H1 (cell line): ENCODE data around the gene MUS81. TPM values are rescaled to one million over a fixed set of nuclear protein-coding genes. Genes with fewer than 3 reads are reported as not detected.

Source experiments
- CTCF ChIA-PET: fragments of 300-600 bp; sonication (Branson Sonifier 250); formaldehyde crosslinking; loops from one replicate; lab custom pipeline; 2021; ENCODE audit not compliant: partially characterized antibody; lab: Charles Lee
- POLR2A ChIA-PET: fragments of 300-600 bp; sonication (Branson Sonifier 250); formaldehyde crosslinking; loops from one replicate; lab custom pipeline; 2021; ENCODE audit warnings: inconsistent platforms; ENCODE audit not compliant: partially characterized antibody; lab: Charles Lee
- DNase-seq, 2 experiments: peaks; one replicate each; pipeline versions ENCODE4 v3.0.0 to v3.0.0-alpha.2; 2010 to 2022; ENCODE audit warnings: low spot score in 2 of 2, low read depth in 1 of 2, mixed read lengths in 1 of 2
- FAIRE-seq: peaks from 2 replicates; lab custom pipeline; 2011; peaks lifted over from hg19 to GRCh38; lab: Jason Lieb, UNC
- H2AFZ ChIP-seq: 2 replicates; pipeline ENCODE4 v1.8.1; 2012; ENCODE audit warnings: low read length, inconsistent platforms
- H2AK5ac ChIP-seq: 2 replicates; pipeline ENCODE4 v1.6.1; 2013; ENCODE audit warnings: low read depth, low read length
- H2BK120ac ChIP-seq: replicated peaks from 2 replicates; pipeline ENCODE3; 2013; ENCODE audit warnings: low read depth, low read length, inconsistent platforms
- H2BK12ac ChIP-seq: 2 replicates; pipeline ENCODE4 v1.6.1; 2013; ENCODE audit warnings: low read depth, low read length
- H2BK15ac ChIP-seq: 2 replicates; pipeline ENCODE4 v1.6.1; 2013; ENCODE audit warnings: low read length
- H2BK20ac ChIP-seq: 2 replicates; pipeline ENCODE4 v1.6.1; 2013; ENCODE audit warnings: low read length
- H2BK5ac ChIP-seq: 2 replicates; pipeline ENCODE4 v1.6.1; 2013; ENCODE audit warnings: low read depth, low read length
- H3K14ac ChIP-seq: 2 replicates; pipeline ENCODE4 v1.6.1; 2013; ENCODE audit warnings: inconsistent platforms; ENCODE audit not compliant: insufficient read length
- H3K18ac ChIP-seq: 2 replicates; pipeline ENCODE4 v1.6.1; 2013; ENCODE audit warnings: low read length; ENCODE audit errors: extremely low read depth
- H3K23ac ChIP-seq: 2 replicates; pipeline ENCODE4 v1.6.1; 2013; ENCODE audit warnings: inconsistent platforms; ENCODE audit not compliant: insufficient read length
- H3K23me2 ChIP-seq: 2 replicates; pipeline ENCODE4 v1.6.1; 2013; ENCODE audit warnings: low read depth, low read length
- H3K27ac ChIP-seq: 2 replicates; pipeline ENCODE4 v1.6.1; 2011; ENCODE audit warnings: low read depth, low read length, inconsistent platforms
- H3K27me3 ChIP-seq, 4 experiments: replicated peaks in 1 of 4; 1 replicate in 1 of 4; 2 replicates in 3 of 4; pipeline versions ENCODE4 v1.6.1 to v1.8.1; 2011 to 2013; ENCODE audit warnings: low read length in 3 of 4, mild to moderate bottlenecking in 3 of 4, inconsistent platforms in 2 of 4, mixed read lengths in 2 of 4, moderate library complexity in 1 of 4; ENCODE audit not compliant: control insufficient read depth in 3 of 4, insufficient read depth in 3 of 4; ENCODE audit errors: extremely low read depth in 1 of 4
- H3K36me3 ChIP-seq, 4 experiments: 2 replicates each; pipeline versions ENCODE4 v1.6.1 to v1.8.1; 2011 to 2013; ENCODE audit warnings: mild to moderate bottlenecking in 4 of 4, low read length in 3 of 4, moderate library complexity in 2 of 4, control low read depth in 1 of 4, inconsistent platforms in 1 of 4; ENCODE audit not compliant: insufficient read depth in 4 of 4, control insufficient read depth in 2 of 4
- H3K4ac ChIP-seq: replicated peaks from 2 replicates; pipeline ENCODE3; 2013; ENCODE audit warnings: low read length, low read depth, mixed read lengths, inconsistent platforms; ENCODE audit not compliant: insufficient read length
- H3K4me1 ChIP-seq, 4 experiments: replicated peaks in 1 of 4; 1 replicate in 1 of 4; 2 replicates in 3 of 4; pipeline versions ENCODE4 v1.6.1 to v1.8.1; 2011 to 2013; ENCODE audit warnings: low read length in 3 of 4, inconsistent platforms in 2 of 4, mixed read lengths in 1 of 4; ENCODE audit not compliant: insufficient read depth in 4 of 4, control insufficient read depth in 3 of 4
- H3K4me2 ChIP-seq, 2 experiments: 2 replicates each; pipeline versions ENCODE4 v1.6.1 to v1.8.1; 2011 to 2013; ENCODE audit warnings: low read depth in 2 of 2, low read length in 2 of 2, control low read depth in 1 of 2, inconsistent platforms in 1 of 2, mild to moderate bottlenecking in 1 of 2; ENCODE audit not compliant: insufficient read depth in 1 of 2
- H3K4me3 ChIP-seq, 4 experiments: fragments of 200-600, 300-600 bp in 1 of 4; sonication (generic), shearing (Covaris generic), sonication (Bioruptor Twin) in 1 of 4; 2 replicates each; pipeline versions ENCODE4 v1.5.1 to v1.8.1; 2011 to 2016; ENCODE audit warnings: low read length in 4 of 4, low read depth in 3 of 4, control low read depth in 2 of 4, inconsistent platforms in 2 of 4, mild to moderate bottlenecking in 2 of 4, mixed read lengths in 1 of 4, moderate library complexity in 1 of 4; ENCODE audit not compliant: insufficient read depth in 2 of 4; ENCODE audit errors: extremely low read depth in 1 of 4
- H3K56ac ChIP-seq: replicated peaks from 2 replicates; pipeline ENCODE3; 2013; ENCODE audit warnings: low read depth, mild to moderate bottlenecking, mixed read lengths, low read length, inconsistent platforms; ENCODE audit not compliant: insufficient read length
- H3K79me1 ChIP-seq: 2 replicates; pipeline ENCODE4 v1.6.1; 2013; ENCODE audit warnings: low read depth, low read length, control low read depth
- H3K79me2 ChIP-seq, 2 experiments: 2 replicates each; pipeline versions ENCODE4 v1.6.1 to v1.8.1; 2012 to 2013; ENCODE audit warnings: low read length in 2 of 2, mild to moderate bottlenecking in 2 of 2, inconsistent platforms in 1 of 2; ENCODE audit not compliant: insufficient read depth in 2 of 2, control insufficient read depth in 1 of 2
- H3K9ac ChIP-seq, 4 experiments: replicated peaks in 1 of 4; 1 replicate in 1 of 4; 2 replicates in 3 of 4; pipeline versions ENCODE4 v1.6.1 to v1.8.1; 2011 to 2013; ENCODE audit warnings: low read depth in 3 of 4, low read length in 3 of 4, control low read depth in 2 of 4, mild to moderate bottlenecking in 2 of 4, moderate library complexity in 2 of 4, inconsistent platforms in 1 of 4; ENCODE audit errors: extremely low read depth in 1 of 4
- H3K9me3 ChIP-seq, 2 experiments: 2 replicates each; pipeline versions ENCODE4 v1.6.1 to v1.8.1; 2012 to 2013; ENCODE audit warnings: mild to moderate bottlenecking in 2 of 2, moderate library complexity in 2 of 2, control low read depth in 1 of 2, inconsistent platforms in 1 of 2, low read depth in 1 of 2, low read length in 1 of 2, mixed read lengths in 1 of 2; ENCODE audit not compliant: insufficient read depth in 2 of 2
- H4K20me1 ChIP-seq, 2 experiments: replicated peaks in 1 of 2; 2 replicates each; pipeline versions ENCODE3 to v1.8.1; 2011 to 2013; ENCODE audit warnings: inconsistent platforms in 2 of 2, low read length in 2 of 2, mild to moderate bottlenecking in 1 of 2; ENCODE audit not compliant: insufficient read depth in 2 of 2, control insufficient read depth in 1 of 2
- H4K5ac ChIP-seq: 2 replicates; pipeline ENCODE4 v1.6.1; 2013; ENCODE audit warnings: low read length, low read depth, mixed read lengths, inconsistent platforms; ENCODE audit not compliant: insufficient read length
- H4K8ac ChIP-seq: 2 replicates; pipeline ENCODE4 v1.8.0; 2013; ENCODE audit warnings: mild to moderate bottlenecking, moderate library complexity, low read length, inconsistent platforms; ENCODE audit not compliant: insufficient read depth; ENCODE audit errors: extremely low read depth
- H4K91ac ChIP-seq: replicated peaks from 2 replicates; pipeline ENCODE3; 2013; ENCODE audit warnings: low read length, mixed read lengths, inconsistent platforms; ENCODE audit not compliant: insufficient read length
- NANOG ChIP-seq: IDR thresholded peaks from 2 replicates; pipeline ENCODE4 v1.6.1; 2011; ENCODE audit warnings: low read length, low read depth, mild to moderate bottlenecking, inconsistent platforms; ENCODE audit not compliant: insufficient read depth, poor library complexity, severe bottlenecking
- TCF12 ChIP-seq: IDR thresholded peaks from 2 replicates; pipeline ENCODE4 v1.6.1; 2011; ENCODE audit warnings: low read depth, mild to moderate bottlenecking, low read length
- USF2 ChIP-seq: IDR thresholded peaks from 2 replicates; pipeline ENCODE4 v1.6.1; 2011; ENCODE audit warnings: low read length, improper control_type of control experiment
- WGBS, 2 experiments: shearing (Covaris generic) in 1 of 2; methylation state at CpG; one replicate each; pipeline versions ENCODE4 v1.1.6 to v1.1.7; 2013 to 2015; ENCODE audit warnings: low lambda C conversion rate in 2 of 2, mixed read lengths in 2 of 2, inconsistent platforms in 1 of 2, low coverage in 1 of 2, missing lambda C conversion rate in 1 of 2; ENCODE audit not compliant: insufficient replicate concordance in 2 of 2, insufficient coverage in 1 of 2, insufficient read length in 1 of 2; ENCODE audit errors: extremely low coverage in 1 of 2, missing lambda C conversion rate in 1 of 2; 5-methylcytosine and 5-hydroxymethylcytosine counted together
- polyA plus RNA-seq, 7 experiments: library from polyadenylated mRNA; depleted of rRNA in 3 of 7; stranded (reverse) in 5 of 7; unstranded in 2 of 7; fragments of >200 nt in 5 of 7; fragments of 200-250 nt in 2 of 7; gene quantifications; 1 replicate in 5 of 7; 2 replicates in 1 of 7; 4 replicates in 1 of 7; pipeline versions ENCODE4 v1.2.1 to v1.2.3, GENCODE V29; 2011 to 2013; ENCODE audit warnings: missing spikeins in 2 of 7, mixed read lengths in 2 of 7
- total RNA-seq: library from RNA; stranded (reverse); fragmentation: NEBNext Ultra II Directional; extraction: Animal tissue kit (Norgen Biotek cat#: 25700); gene quantifications from 2 replicates; pipeline ENCODE4 v1.2.1, GENCODE V29; 2021

Gene MUS81
- total and polyA plus RNA-seq, 2 of the 8 experiments (the other 6 are each of a cell fraction or from before 2014, with no cell fraction given), result 30.2 to 31.5 TPM

DNA sequence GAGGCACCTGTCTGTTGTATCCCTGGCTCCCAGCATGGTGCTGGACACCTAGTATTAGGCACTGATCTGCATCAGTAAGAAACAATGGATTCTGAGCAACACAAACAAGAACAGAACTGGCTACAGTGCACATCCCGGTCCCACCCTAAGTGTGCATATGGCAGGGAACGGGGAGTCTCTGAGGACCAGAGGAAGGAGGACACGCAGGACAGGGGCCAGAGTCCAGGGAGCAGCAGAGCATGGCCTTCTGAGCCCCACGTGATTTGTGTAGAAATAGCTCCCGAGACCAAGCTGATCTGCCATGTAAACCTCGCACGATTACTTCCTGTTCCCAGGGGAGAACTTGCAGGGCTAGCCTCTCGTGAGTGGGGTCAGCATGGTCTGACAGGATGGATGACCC, 39.1 kb upstream of the MUS81 start:
- Histone ChIP-seq H2BK20ac (no peak overlapping the region), H3K56ac (no peak overlapping the region), H2BK12ac (no peak overlapping the region), H3K9me3 (no peaks in the 10 kb centered on the region), H2BK5ac (no peak overlapping the region), H3K4me3 (no peak overlapping the region), H4K91ac (no peak overlapping the region), H2AFZ (no peak overlapping the region), H3K79me2 (no peaks in the 10 kb centered on the region), H2BK120ac (no peak overlapping the region), H3K36me3 (no peaks in the 10 kb centered on the region)
- FAIRE-seq, result no peak
- WGBS, 2 experiments, result 78% methylated on average over 8 of the region's 8 CpGs; no CpG with 5 or more reads in 1 of the 2 experiments
- CTCF ChIA-PET, result interaction anchor here (0.5 to 19.6 kb wide), 6 partner anchors 30 to 77 kb away, joined by 3 to 347 read pairs (median 4); partner anchors contain the start of genes AP5B1, MUS81 and OVOL1
- DNase-seq, result no peak
- TF ChIP-seq TCF12 (no peak), USF2 (no peak), NANOG (no peak)
- TF ChIP-seq, all 59 proteins: peak for 0
- no peak overlapping the region for H3K18ac ChIP-seq
- no peaks in the 10 kb centered on the region for H4K20me1 ChIP-seq
- 0 out of 7 replicates have a peak overlapping the region, but pooled peaks of 1 of the 4 experiments have one; percentile 20 for H3K9ac ChIP-seq
- H2AK5ac ChIP-seq, result no peak overlapping the region
- no peaks in the 10 kb centered on the region for H3K4me1 ChIP-seq
- H4K5ac ChIP-seq, result no peak overlapping the region
- POLR2A ChIA-PET, result no interaction called here
- no peak overlapping the region for H3K27ac ChIP-seq
- H3K27me3 ChIP-seq, result peaks cover 0 to 11% (median 4%) of the 10 kb centered on the region in 4 experiments; a peak in 4 of 7 replicates
- no peak overlapping the region for H2BK15ac ChIP-seq
- no peak overlapping the region for H3K4ac ChIP-seq
- H3K79me1 ChIP-seq, result no peaks in the 10 kb centered on the region
- no peak overlapping the region for H3K14ac ChIP-seq
- H3K23ac ChIP-seq, result no peak overlapping the region
- H3K4me2 ChIP-seq, result no peak overlapping the region
- 0 out of 2 replicates have a peak, but pooled peaks cover 1% of the 10 kb centered on the region for H3K23me2 ChIP-seq
- peak overlapping the region; percentile 28 for H4K8ac ChIP-seq
